HepG2 (cell line): ENCODE results near the gene CNBD2. TPM values are rescaled to one million over a fixed set of nuclear protein-coding genes. Genes with fewer than 3 reads are reported as not detected.

Source experiments
- CEBPG ChIP-seq: IDR thresholded peaks from 2 replicates; pipeline ENCODE4 v1.6.1; 2016
- CENPT ChIP-seq: sonication (generic); formaldehyde crosslinking; IDR thresholded peaks from 2 replicates; pipeline ENCODE4 v1.8.0; 2022; ENCODE audit warnings: low read depth, mild to moderate bottlenecking, moderate library complexity, missing genetic modification reagents
- HIC2 ChIP-seq: sonication (generic); formaldehyde crosslinking; IDR thresholded peaks from 2 replicates; pipeline ENCODE4 v1.9.0; 2022; ENCODE audit warnings: low read depth, missing genetic modification reagents
- KAT2B ChIP-seq: fragments of 150-350 bp; IDR thresholded peaks from 2 replicates; pipeline ENCODE4 v1.6.1; 2014; ENCODE audit warnings: low read depth, low read length, borderline replicate concordance
- KLF16 ChIP-seq, 2 experiments: sonication (generic) in 1 of 2; formaldehyde crosslinking in 1 of 2; IDR thresholded peaks; 2 replicates each; pipeline versions ENCODE4 v1.6.1 to v1.8.0; 2016 to 2023; ENCODE audit warnings: missing genetic modification reagents in 2 of 2, missing compliant biosample characterization in 1 of 2
- REPIN1 ChIP-seq: sonication (generic); formaldehyde crosslinking; IDR thresholded peaks from 2 replicates; pipeline ENCODE4 v1.8.0; 2022; ENCODE audit warnings: missing genetic modification reagents, low read depth, mild to moderate bottlenecking, borderline replicate concordance
- SIN3B ChIP-seq: fragments of 150-350 bp; IDR thresholded peaks from 2 replicates; pipeline ENCODE4 v1.6.1; 2014; ENCODE audit warnings: low read length
- SOX13 ChIP-seq, 3 experiments: fragments of 450-650 bp in 1 of 3; sonication (generic) in 1 of 3; formaldehyde crosslinking in 1 of 3; IDR thresholded peaks in 2 of 3; conservative IDR thresholded peaks in 1 of 3; 2 replicates each; pipeline versions ENCODE4 v1.5.0 to v1.6.1; 2016 to 2020; ENCODE audit warnings: antibody characterized with exemption in 1 of 3, mild to moderate bottlenecking in 1 of 3, missing compliant biosample characterization in 1 of 3, missing genetic modification reagents in 1 of 3, moderate library complexity in 1 of 3
- TBP ChIP-seq: sonication (generic); formaldehyde crosslinking; IDR thresholded peaks from 2 replicates; pipeline ENCODE4 v1.5.0; 2020; ENCODE audit warnings: missing genetic modification reagents
- THAP7 ChIP-seq: sonication (generic); formaldehyde crosslinking; IDR thresholded peaks from 2 replicates; pipeline ENCODE4 v1.8.1; 2023; ENCODE audit warnings: mild to moderate bottlenecking, missing genetic modification reagents
- TOPORS ChIP-seq: sonication (generic); formaldehyde crosslinking; IDR thresholded peaks from 2 replicates; pipeline ENCODE4 v1.8.0; 2023; ENCODE audit warnings: mild to moderate bottlenecking, missing genetic modification reagents
- UBTF ChIP-seq: sonication (generic); formaldehyde crosslinking; IDR thresholded peaks from 2 replicates; pipeline ENCODE4 v1.4.0; 2020; ENCODE audit warnings: mild to moderate bottlenecking, missing genetic modification reagents
- ZBTB14 ChIP-seq: sonication (generic); formaldehyde crosslinking; IDR thresholded peaks from 2 replicates; pipeline ENCODE4 v1.4.0; 2020; ENCODE audit warnings: missing genetic modification reagents
- ZFX ChIP-seq: sonication (generic); formaldehyde crosslinking; IDR thresholded peaks from 2 replicates; pipeline ENCODE4 v1.4.0; 2020; ENCODE audit warnings: mild to moderate bottlenecking, low read depth, missing genetic modification reagents, moderate library complexity
- ZNF121 ChIP-seq: sonication (generic); formaldehyde crosslinking; IDR thresholded peaks from 2 replicates; pipeline ENCODE4 v1.5.0; 2020; ENCODE audit warnings: mild to moderate bottlenecking, missing genetic modification reagents
- ZNF3 ChIP-seq: IDR thresholded peaks from 2 replicates; pipeline ENCODE4 v1.7.0; 2017; ENCODE audit warnings: inconsistent platforms
- ZNF432 ChIP-seq: sonication (generic); formaldehyde crosslinking; IDR thresholded peaks from 2 replicates; pipeline ENCODE4 v1.5.0; 2020; ENCODE audit warnings: missing genetic modification reagents, mild to moderate bottlenecking, borderline replicate concordance
- ZNF674 ChIP-seq: sonication (generic); formaldehyde crosslinking; IDR thresholded peaks from 2 replicates; pipeline ENCODE4 v1.5.0; 2020; ENCODE audit warnings: low read depth, mild to moderate bottlenecking, missing genetic modification reagents
- ZNF746 ChIP-seq: sonication (generic); formaldehyde crosslinking; IDR thresholded peaks from 2 replicates; pipeline ENCODE4 v1.8.0; 2022; ENCODE audit warnings: mild to moderate bottlenecking, missing genetic modification reagents
- ZNF770 ChIP-seq: sonication (generic); formaldehyde crosslinking; IDR thresholded peaks from 2 replicates; pipeline ENCODE4 v1.5.0; 2020; ENCODE audit warnings: mild to moderate bottlenecking, missing genetic modification reagents
- polyA plus RNA-seq, 8 experiments: library from polyadenylated mRNA; depleted of rRNA in 3 of 8; stranded (reverse) in 7 of 8; unstranded in 1 of 8; fragments of >200 nt; fragmentation: Illumina TruSeq in 4 of 8; extraction: Trizol in 4 of 8; gene quantifications; 2 replicates each; pipeline versions ENCODE4 v1.2.1 to v1.2.3, GENCODE V29; 2011 to 2016; ENCODE audit warnings: low read depth in 4 of 8, missing spikeins in 1 of 8, mixed read lengths in 1 of 8; ENCODE audit not compliant: insufficient read depth in 1 of 8
- total RNA-seq, 5 experiments: library from RNA; depleted of rRNA; stranded (reverse); fragments of >200 nt; fragmentation: Illumina TruSeq; extraction: Trizol; gene quantifications; 2 replicates each; pipeline ENCODE4 v1.2.3, GENCODE V29; 2016; ENCODE audit warnings: low read depth in 1 of 5

Gene CNBD2
- total and polyA plus RNA-seq, 2 of the 13 experiments (the other 11 are each of a cell fraction or from before 2014, with no cell fraction given), result 12.4 to 22.8 TPM

GRCh38 chr20:35954200-35954906 is 14.0 kb upstream of the CNBD2 start, which contains the start of gene SCAND1 (continued):
- TF ChIP-seq SOX13 (IDR thresholded peaks at IDR 0.05) (0 out of 2 replicates have a peak, but pooled peaks have one; percentile 33), SOX13 (CRISPR knock-in tag; conservative IDR thresholded peaks at IDR 0.05 in 1 of 2, IDR thresholded peaks at IDR 0.05 in 1 of 2) (peak in 1 of 2 experiments; percentile 83; a peak in 2 of 4 replicates), ZFX (peak; percentile 95), KAT2B (no peak), ZNF746 (CRISPR knock-in tag) (peak; percentile 82; the same call in 1 of the 2 replicates), ZNF432 (CRISPR knock-in tag) (no peak), CEBPG (CRISPR knock-in tag) (peak; percentile 51), UBTF (CRISPR knock-in tag) (peak; percentile 99), TBP (CRISPR knock-in tag) (peak; percentile 76; the same call in 1 of the 2 replicates), REPIN1 (peak; percentile 99), ZNF3 (CRISPR knock-in tag) (0 out of 2 replicates have a peak, but pooled peaks have one; percentile 75), TOPORS (CRISPR knock-in tag) (peak; percentile 98), SIN3B (peak; percentile 88; the same call in 1 of the 2 replicates), THAP7 (peak; percentile 98), CENPT (CRISPR knock-in tag) (peak; percentile 75), KLF16 (CRISPR knock-in tag; IDR thresholded peaks at IDR 0.05) (peak; percentile 11 to 99; a peak in 3 of 4 replicates), ZNF770 (CRISPR knock-in tag) (peak; percentile 80), ZNF121 (CRISPR knock-in tag) (peak; percentile 16; the same call in 1 of the 2 replicates), ZNF674 (CRISPR knock-in tag) (peak; percentile 97; the same call in 1 of the 2 replicates), ZBTB14 (CRISPR knock-in tag) (peak; percentile 81), HIC2 (peak; percentile 77; the same call in 1 of the 2 replicates)
